Dedifferentiated amniotic fluid mesenchymal stem cell (primary cell): ENCODE data around the gene SOX21.
"Not testable (repeated sequence)": the region's sequence is repeated elsewhere in the genome, so short reads cannot be mapped to it uniquely, and the experiment has no call there.

ENCODE experiments used
- DNase-seq: peaks from one replicate; pipeline ENCODE4 v3.0.0-alpha.2; 2016; ENCODE audit errors: extremely low spot score

The SOX21 gene

DNA sequence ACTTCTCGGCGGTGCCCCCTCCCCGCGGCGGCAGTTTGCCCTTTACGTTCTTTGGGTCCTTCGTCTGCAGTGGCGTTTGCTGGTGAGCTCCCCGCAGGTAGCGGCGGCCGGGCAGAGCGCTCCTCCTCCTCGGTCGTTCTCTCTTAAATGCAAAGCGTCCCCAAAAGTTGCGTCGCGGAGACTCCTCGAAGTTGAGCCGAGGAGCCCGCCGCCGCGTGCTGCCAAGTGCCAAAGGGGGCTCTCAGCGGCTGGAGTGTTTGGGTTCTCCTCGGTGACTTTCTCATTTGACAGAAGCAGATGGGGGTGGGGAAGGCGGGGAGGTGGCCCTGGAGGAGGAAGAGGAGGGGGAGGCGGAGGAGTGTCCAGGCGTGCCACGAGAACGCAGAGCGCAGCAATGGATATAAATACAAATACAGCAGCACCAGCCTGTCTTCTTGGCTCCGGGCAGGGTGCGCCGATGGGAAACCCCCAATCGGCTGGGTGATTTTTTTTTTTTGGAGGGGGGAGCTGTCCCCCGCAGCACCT, at the start of gene SOX21:
TSS of gene SOX21 (minus strand) at position 259 of the 525 bp plus-strand sequence. CDS start 496 bp downstream, outside the sequence.
- no peak for DNase-seq

DNA sequence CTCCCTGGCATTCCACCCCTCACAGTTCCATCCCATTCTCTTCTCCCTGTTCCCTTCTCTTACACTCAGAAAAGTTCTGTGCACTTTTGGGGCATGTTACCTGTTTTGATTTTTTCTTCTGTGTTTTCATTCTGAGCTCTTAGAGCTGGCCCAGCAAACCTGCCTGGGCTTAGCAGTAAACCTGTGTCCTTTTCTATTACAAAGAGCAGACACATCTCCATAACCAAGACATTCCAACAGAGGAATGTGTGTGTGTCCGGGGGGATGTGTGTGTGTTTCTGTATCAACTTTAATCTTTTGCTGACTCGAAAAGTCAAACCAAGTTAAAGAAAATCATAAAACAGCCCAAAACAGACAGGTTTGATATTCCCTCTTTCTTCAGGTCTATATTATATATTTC, 49.1 kb upstream of the SOX21 start:
- no peak for DNase-seq

- DNase-seq, result no peak
Measured at GRCh38 chr13:94759120-94759728, 46.9 kb upstream of the SOX21 start.

DNA sequence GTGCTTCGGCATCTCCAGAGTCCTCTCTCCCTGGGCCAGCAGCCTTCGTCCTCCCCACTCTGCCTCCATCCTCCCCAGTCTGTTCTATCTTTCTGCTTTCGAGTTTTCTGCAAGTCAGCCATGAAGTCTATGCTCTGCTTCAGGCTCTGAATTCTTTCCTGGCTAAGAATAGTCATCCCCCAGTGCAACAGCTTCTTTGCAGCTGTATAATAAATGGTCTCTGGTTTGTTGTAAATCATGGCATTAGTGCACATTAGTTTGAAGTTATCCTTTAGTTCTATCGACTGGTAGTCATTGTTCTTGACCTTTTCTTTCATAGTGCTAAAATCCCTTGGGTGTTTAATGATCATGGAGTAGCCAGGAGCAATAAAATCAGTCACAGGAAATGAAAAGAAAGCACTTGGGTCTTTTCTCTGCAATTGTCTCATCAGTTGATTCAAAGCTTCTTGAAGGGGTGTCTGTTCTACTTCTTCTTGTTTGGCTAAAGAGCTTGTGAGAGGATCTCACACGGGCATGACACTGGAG, 46.2 kb upstream of the SOX21 start:
- DNase-seq, result no peak

GRCh38 chr13:94753327-94753726, 41.0 kb upstream of the SOX21 start:
- no peak for DNase-seq

- DNase-seq, result no peak
Measured at GRCh38 chr13:94749162-94749561, 36.8 kb upstream of the SOX21 start.

GRCh38 chr13:94739235-94739634, 26.9 kb upstream of the SOX21 start:
- no peak for DNase-seq

DNA sequence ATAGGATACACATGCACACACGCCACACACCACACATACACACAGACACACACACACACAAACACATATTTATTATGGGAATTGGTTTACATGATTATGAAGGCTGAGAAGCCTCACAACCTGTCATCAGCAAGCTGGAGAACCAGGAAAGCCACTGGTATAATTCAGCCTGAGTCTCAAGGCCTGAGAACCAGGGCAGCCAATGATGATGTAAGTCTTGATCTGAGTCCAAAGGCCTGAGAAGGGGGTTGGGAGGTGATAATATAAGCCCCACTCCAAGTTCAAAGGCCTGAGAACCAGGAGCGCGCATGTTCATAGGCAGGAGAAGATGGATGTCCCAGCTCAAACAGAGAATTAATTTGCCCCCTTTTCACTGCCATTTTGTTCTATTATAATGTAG, 18.7 kb upstream of the SOX21 start:
- DNase-seq, result no peak

- not testable (repeated sequence) for DNase-seq
Measured at GRCh38 chr13:94729941-94730340, 17.6 kb upstream of the SOX21 start.

- DNase-seq, result no peak
Measured at GRCh38 chr13:94726425-94726824, 14.1 kb upstream of the SOX21 start.

- no peak for DNase-seq
Measured at GRCh38 chr13:94722609-94723345, 10.4 kb upstream of the SOX21 start.

GRCh38 chr13:94718697-94719096, 6.4 kb upstream of the SOX21 start:
- not testable (repeated sequence) for DNase-seq

- no peak for DNase-seq
Measured at GRCh38 chr13:94717916-94718315, 5.6 kb upstream of the SOX21 start.

- no peak for DNase-seq
Measured at GRCh38 chr13:94716016-94716415, 3.7 kb upstream of the SOX21 start.

DNA sequence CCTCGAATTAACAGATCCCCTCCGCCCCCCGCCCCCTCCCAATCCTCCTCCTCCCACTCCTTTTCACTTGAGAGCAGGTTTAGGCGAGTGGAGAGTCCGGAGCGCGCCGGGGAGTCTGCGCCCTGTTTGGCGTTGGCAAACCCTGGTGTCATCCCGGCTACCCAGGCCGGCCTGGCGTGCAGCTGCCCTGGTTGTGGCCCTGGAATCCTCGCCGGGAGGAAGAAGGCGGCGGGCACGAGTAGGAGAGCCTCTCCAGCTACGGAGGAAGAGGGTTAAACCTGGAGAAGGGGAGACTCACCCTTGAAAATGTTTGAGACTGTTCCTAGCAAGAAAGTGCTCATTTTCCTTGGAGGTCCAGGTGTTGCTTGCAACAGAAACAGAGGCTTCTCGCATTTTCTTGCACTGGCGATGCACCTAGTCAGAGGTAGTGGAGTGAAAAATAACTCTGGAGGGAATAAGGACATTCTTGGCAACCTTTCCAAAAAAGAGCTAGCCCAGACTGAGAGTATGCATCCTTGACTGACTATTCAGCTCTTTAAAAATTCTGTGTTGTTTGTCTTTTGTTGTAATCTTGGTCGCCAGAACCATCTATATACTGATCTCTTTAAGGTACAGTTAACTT, 1.3 kb upstream of the SOX21 start:
- no peak for DNase-seq

DNA sequence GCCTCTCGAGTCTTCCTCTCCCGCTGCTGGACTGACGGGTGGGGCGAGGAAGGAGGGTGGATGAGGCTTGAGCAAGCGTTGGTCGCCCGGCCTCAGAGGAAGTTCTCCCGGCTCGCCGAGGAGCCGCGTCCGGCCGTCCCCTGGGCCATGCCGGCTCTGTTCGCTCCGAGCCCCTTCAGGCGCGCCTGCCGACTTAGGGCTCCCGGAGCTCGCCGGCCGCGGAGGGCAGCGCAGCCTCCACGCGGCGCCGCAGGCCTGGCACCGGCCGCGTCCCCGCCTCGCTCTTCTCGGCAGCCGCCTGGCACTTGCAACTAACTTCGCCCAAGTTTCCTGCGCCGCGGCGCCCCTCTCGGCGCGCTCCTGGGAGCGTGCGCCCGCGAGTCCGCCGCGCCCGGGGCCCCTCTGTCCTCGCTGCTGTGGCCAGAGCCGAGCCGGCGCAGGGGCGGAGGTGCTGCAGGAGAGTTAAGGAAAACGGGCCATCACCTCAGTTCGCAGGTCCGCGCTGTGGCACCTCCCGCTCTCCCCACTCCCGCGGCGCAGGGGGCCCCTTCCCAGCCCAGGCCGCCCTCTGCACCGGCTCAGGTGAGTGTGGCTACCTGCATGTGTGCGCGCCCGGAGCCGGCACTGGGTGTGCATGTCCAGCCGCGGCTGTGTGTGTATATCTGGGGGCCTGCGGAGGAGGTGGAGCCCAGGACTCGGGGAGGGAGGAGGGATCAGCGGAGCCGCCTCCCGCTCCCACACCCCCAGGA, 641 bp upstream of the SOX21 start:
- no peak for DNase-seq

GRCh38 chr13:94711561-94712286, 621 bp downstream of the SOX21 start:
- no peak for DNase-seq

GRCh38 chr13:94710881-94711560, 1.3 kb downstream of the SOX21 start:
- DNase-seq, result no peak

GRCh38 chr13:94710065-94710781, 2.1 kb downstream of the SOX21 start:
- no peak for DNase-seq
